HFF-Myc (cell line): ENCODE data around the gene HIKESHI.
"Not testable (repeated sequence)": the region's sequence is repeated elsewhere in the genome, so short reads cannot be mapped to it uniquely, and the experiment has no call there.

Experiments used
- DNase-seq: peaks from one replicate; pipeline ENCODE4 v3.0.0-alpha.2; 2011; ENCODE audit warnings: low read depth; ENCODE audit errors: extremely low read depth
- H3K4me3 ChIP-seq: replicated peaks from 2 replicates; pipeline ENCODE4 v1.5.1; 2011; ENCODE audit warnings: low read depth, mild to moderate bottlenecking, control low read depth, low read length
- TF ChIP-seq, protein P1 (sequence below): IDR thresholded peaks from 2 replicates; pipeline ENCODE4 v1.5.1; 2012; ENCODE audit warnings: mild to moderate bottlenecking, low read depth, low read length, control low read depth; ENCODE audit errors: missing control alignments

HIKESHI gene

DNA sequence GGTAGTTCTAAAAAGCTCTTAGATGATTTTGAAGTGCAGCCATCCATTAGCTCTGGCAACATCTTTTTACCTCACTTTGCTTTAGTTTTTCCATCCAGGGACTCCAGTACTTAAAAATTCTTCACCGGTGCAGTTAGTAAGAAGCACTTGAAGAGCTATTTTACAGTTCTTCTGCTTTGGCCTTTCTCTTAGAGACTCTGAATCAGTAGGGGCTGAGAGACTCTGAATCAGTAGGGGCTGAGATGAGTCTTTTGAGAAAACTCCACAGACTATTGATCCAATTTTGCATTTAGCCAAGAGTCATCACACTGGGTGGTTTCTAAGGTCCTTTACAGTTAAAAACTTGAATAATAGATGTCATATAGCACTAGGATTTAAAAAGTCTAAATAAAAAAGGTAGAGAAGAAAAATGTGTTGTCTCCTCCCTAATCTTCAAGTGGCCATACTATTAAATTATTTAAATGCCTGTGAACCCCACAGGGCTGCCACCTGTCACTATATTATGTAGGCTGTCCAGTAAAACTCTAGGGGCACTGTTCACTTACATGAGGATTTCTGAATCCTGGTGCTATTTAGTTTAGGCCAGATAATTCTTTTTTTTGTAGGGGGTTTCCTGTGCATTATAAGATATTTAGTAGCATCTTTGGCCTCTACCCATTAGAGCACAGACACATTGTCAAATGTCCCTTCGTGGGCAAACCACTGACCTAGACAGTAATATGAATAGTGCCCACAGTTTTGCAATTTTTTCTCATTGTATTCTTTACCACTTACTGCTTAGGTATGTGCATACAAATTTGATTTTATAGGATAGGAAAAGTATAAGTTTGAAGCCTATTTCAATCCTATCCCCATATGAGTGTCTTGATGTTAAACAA lies 26.3 kb upstream of the HIKESHI start:
- DNase-seq: no peak
- no peak overlapping the region for H3K4me3 ChIP-seq
- TF ChIP-seq, protein P1, sequence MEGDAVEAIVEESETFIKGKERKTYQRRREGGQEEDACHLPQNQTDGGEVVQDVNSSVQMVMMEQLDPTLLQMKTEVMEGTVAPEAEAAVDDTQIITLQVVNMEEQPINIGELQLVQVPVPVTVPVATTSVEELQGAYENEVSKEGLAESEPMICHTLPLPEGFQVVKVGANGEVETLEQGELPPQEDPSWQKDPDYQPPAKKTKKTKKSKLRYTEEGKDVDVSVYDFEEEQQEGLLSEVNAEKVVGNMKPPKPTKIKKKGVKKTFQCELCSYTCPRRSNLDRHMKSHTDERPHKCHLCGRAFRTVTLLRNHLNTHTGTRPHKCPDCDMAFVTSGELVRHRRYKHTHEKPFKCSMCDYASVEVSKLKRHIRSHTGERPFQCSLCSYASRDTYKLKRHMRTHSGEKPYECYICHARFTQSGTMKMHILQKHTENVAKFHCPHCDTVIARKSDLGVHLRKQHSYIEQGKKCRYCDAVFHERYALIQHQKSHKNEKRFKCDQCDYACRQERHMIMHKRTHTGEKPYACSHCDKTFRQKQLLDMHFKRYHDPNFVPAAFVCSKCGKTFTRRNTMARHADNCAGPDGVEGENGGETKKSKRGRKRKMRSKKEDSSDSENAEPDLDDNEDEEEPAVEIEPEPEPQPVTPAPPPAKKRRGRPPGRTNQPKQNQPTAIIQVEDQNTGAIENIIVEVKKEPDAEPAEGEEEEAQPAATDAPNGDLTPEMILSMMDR: no peak

DNA sequence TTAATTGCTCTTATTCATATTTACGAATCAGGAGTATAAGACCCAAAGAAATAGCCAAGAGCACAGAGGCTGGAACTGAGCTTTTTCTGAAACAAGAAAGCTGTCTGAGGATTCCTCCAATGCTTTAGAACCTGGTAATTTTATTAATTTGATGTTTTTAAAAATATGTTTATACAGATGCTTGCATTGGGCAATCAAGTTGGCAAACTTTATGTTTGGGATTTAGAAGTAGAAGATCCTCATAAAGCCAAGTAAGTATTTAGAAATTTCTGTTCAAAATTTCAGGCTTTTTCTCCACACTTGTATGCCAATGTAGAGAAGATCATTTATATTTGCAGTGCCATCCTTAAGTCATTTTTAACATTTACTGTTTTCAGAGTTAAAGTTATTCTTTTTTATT lies 24.3 kb upstream of the HIKESHI start:
- no peak overlapping the region for H3K4me3 ChIP-seq
- TF ChIP-seq, protein P1: no peak

DNA sequence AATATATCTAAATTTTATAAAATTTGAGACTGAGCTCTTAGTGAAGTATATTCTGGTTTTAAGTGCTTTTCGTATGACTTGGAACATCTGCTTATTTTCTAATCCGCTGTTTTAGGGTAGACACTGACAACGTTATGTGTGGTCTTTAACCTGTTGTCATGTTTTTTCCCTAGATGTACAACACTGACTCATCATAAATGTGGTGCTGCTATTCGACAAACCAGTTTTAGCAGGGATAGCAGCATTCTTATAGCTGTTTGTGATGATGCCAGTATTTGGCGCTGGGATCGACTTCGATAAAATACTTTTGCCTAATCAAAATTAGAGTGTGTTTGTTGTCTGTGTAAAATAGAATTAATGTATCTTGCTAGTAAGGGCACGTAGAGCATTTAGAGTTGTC lies 23.8 kb upstream of the HIKESHI start:
- no peak for DNase-seq
- H3K4me3 ChIP-seq: no peak overlapping the region
- TF ChIP-seq, protein P1: no peak

More for the DNA sequence above, 24.3 kb upstream of the HIKESHI start:
- DNase-seq: no peak

DNA sequence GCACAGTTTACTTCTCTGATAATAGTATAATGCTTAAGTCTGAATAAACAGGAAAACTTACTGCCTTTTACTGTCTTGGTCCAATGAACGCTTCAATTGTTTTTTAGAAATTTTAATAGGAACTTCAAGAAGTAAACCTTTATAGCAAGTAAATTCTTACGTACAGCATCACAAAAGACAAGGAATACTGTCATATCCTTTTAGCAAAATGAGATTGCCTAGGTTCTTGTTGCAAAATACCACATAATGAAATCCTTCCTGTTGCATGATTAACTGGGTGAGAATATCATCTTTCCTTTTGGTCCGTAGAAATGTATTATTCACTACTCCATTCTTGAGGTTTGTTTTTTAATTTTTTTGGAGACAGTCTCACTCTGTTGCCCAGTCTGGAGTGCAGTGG lies 22.3 kb upstream of the HIKESHI start:
- no peak overlapping the region for H3K4me3 ChIP-seq
- no peak for DNase-seq
- TF ChIP-seq, protein P1: no peak

DNA sequence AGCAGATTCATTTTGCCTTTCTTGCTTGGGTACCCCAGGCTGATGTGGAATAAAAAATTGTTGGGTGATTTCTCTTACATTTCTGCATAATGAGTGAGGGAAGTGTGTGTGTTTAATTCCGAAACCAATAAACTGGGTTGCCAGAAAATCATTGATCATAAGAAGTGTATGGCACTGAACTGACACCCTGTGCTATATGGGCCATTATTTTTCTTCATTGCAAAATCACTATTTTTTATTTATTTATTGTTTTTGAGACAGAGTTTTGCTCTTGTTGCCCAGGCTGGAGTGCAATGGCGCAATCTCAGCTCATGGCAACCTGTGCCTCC lies 14.6 kb upstream of the HIKESHI start:
- no peak for DNase-seq
- H3K4me3 ChIP-seq: no peak overlapping the region
- TF ChIP-seq, protein P1: no peak

DNA sequence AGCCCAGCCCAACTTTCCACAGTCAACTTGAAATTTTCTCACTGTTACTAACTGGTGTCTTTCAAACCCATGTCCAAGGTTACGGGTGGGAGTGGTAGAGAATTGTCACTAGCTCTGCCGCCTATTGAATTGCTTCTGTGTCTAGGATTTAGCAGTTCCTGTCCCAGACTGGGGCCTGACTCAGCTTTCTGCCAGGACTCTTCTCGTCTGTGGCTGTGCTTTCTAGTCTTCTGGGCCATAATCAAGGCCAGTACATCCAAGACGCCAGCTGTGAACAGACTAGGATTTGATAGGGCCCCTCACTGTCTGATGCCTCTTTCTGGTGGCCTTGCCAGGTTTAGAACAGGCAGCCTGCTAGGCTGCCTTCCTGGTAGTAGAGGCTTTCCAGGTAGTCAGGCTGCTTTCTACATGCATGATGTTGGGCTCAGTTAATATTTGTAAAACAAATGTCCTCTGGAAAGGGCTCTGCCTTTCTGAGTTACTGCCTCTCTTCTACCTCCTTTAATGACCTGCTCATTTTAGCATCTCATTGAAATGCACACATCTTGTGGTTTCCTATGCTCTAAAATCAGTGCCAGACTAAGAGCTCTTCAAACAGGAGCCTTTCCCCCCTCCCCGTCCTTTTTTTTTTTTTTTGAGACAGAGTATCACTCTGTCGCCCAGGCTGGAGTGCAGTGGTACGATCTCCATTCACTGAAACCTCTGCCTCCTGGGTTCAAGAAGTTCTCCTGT lies 13.1 kb upstream of the HIKESHI start:
- no peak overlapping the region for H3K4me3 ChIP-seq
- TF ChIP-seq, protein P1: no peak
- no peak for DNase-seq

DNA sequence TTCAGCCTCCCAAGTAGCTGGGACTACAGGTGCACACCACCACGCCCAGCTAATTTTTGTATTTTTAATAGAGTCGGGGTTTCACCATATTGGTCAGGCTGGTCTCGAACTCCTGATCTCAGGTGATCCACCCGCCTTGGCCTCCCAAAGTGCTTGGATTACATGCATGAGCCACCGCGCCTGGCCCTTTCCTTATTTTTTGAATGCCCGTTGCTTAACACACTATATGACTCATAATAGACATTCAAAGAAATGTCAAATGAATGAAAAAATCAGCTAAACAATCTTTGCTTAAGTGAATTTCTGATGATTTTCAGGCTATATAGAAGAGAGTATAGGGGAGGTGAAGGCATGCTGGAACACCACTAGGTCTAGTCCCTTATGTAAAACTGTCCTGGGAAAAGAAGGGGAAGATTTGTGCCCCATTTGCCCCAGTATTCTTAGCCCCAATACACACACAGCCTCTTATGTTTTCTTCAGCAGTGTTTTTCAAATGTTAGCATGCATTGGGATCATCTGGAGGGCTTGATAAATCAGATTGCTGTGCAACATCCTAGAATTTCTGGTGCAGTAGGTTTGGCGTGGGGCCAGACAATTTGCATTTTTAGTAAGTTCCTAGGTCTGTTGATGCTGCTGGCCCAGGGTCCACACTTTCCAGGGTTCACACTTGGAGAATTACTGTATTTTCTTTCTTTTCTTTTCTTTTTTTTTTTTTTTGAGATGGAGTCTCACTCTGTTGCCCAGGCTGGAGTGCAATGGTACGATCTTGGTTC lies 12.3 kb upstream of the HIKESHI start:
- not testable (repeated sequence) for H3K4me3 ChIP-seq, DNase-seq
